ENCODE results near the gene AQP2.

GRCh38 chr12:49917788-49918173, 32.8 kb upstream of the AQP2 start:
- no peak for TF ChIP-seq CTCF (IDR thresholded peaks at IDR 0.05; ENCODE audit: poor library complexity)
- TF ChIP-seq EZH2 (IDR thresholded peaks at IDR 0.05; ENCODE audit: borderline replicate concordance): no peak
- TF ChIP-seq EZH2phosphoT487 (IDR thresholded peaks at IDR 0.05; ENCODE audit: low read depth, severe bottlenecking, unreplicated experiment): no peak

Data from hepatocyte (in vitro differentiated cells).